Hematopoietic multipotent progenitor cell treated with erythropoietin and hydrocortisone succinate and interleukin-3 and kit ligand, for 8 days (in vitro differentiated cells): Measurements from ENCODE around the gene ALDH3B2.
"Not testable (repeated sequence)": the region's sequence is repeated elsewhere in the genome, so short reads cannot be mapped to it uniquely, and the experiment has no call there.

Experiments
- DNase-seq: peaks from one replicate; pipeline ENCODE4 v3.0.0-alpha.2; 2015

The ALDH3B2 gene, protein sequence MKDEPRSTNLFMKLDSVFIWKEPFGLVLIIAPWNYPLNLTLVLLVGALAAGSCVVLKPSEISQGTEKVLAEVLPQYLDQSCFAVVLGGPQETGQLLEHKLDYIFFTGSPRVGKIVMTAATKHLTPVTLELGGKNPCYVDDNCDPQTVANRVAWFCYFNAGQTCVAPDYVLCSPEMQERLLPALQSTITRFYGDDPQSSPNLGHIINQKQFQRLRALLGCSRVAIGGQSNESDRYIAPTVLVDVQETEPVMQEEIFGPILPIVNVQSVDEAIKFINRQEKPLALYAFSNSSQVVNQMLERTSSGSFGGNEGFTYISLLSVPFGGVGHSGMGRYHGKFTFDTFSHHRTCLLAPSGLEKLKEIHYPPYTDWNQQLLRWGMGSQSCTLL

DNA sequence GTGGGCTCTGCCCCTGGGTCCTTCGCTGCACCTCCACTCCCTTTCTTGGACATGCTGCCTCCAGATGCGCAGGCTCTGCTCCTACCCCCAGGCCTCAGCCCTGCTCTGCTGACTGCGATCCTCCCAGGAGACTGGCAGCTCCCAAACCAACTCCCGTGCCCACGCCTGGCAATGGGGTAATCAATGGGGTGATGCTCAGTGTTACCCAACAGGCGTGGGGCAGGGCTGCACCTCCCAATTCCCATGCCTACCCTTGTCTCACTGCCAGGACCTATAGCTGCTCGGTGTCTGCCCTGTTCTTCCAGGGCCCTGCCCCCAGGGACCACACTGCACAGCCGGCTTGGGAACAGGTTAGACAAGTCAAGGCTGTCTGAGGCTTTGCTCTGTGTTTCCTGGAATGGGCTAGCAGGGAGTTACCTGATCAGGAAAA is at the start of gene ALDH3B2:
TSS of gene ALDH3B2 (minus strand) at position 182 of the 430 bp plus-strand sequence. CDS start 7,688 bp downstream, outside the sequence.
- no peak for DNase-seq

DNA sequence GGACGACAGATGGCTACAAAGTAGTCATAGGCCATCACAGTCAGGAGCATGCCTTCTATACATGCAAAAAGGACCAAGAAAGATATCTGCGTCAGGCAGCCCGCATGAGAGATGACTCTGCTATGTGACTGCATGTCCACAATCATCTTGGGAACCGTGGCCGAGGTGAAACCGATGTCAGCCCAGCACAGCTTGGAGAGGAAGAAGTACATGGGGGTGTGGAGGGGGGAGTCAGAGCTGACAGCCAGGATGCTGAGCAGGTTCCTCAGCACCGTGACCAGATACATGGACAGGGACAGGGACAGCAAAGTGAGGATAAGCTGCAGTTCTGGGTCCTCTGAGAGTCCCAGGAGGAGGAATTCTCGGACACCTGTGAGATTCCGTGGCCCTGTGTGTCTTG is 48.6 kb upstream of the ALDH3B2 start:
- not testable (repeated sequence) for DNase-seq

DNA sequence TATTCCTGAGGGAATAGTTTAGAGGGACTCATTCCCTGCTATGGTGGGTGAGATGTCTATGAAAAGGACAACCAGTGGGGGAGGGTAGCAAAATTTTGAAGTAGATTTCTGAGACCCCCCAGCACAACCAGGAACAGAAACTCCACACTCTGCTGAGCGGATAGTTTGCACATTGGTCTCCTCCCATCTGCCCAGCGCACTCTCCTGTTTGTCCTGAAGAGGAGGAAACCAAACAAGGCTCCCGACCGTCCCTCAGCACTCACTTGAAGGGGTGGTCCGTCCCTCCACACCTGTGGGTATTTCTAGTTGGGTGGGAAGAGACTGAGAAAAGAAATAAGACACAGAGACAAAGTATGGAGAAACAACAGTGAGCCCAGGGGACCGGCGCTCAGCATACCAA is 41.8 kb upstream of the ALDH3B2 start:
- not testable (repeated sequence) for DNase-seq

- DNase-seq, result not testable (repeated sequence)
Observed at GRCh38 chr11:67715801-67716200, 41.4 kb upstream of the ALDH3B2 start.

- not testable (repeated sequence) for DNase-seq
Observed at GRCh38 chr11:67713892-67714509, 39.6 kb upstream of the ALDH3B2 start.

GRCh38 chr11:67711676-67712075 is 37.3 kb upstream of the ALDH3B2 start:
- DNase-seq, result not testable (repeated sequence)

DNA sequence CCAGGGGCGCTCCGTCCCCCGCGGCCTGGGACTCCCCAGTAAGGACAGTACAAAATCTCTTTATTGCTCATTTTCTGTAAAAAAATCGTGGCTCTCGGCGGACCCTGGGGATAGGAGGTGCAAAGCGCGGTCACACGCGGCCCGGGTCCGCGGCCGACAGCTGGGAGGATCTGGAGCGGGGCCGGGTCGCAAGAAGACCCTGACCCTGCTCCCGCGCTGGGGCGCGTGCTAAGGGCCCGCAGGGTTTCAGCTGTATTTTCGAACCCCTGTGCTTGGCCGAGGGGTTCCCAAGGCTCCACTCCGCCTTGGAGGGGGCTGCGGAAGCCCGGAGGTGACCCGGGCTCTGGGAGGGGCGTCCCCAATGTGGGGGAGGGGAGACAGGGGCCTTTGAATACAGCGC is 36.8 kb upstream of the ALDH3B2 start:
- DNase-seq, result not testable (repeated sequence)

GRCh38 chr11:67709806-67710205 is 35.4 kb upstream of the ALDH3B2 start:
- not testable (repeated sequence) for DNase-seq

DNA sequence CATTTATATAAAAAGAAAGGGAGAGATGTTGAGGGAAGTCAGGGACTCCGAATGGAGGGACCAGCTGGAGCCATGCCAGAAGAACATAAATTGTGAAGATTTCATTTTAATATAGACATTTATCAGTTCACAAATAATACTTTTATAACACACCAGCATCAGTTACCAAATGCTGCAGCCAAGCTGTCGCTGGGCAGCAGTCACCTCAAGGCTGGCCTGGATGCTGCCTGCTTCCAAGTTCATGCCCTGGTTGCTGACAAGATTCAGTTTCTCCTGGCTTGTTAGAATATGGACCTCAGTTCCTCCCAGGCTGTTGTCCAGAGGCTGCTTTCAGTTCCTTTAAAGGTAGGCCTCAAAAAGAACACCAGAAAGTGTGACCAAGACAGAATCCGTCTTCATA is 30.8 kb upstream of the ALDH3B2 start:
- no peak for DNase-seq

DNA sequence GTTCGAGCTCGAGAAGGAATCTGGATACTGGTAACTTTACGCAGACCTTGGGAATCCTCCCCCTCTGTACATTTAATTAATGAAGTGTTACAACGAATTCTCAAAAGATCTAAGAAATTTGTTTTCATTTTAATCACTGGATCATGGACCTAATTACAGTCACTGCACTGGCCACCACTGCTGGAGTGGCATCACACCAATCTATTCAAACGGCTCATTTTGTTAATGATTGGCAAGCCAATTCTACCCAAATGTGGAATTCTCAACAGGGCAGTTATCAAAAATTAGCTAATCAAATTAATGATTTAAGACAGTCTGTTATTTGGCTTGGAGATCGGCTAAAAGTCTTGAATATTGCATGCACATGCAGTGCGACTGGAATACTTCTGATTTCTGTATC is 30.1 kb upstream of the ALDH3B2 start:
- DNase-seq, result no peak

GRCh38 chr11:67703709-67704108 is 29.3 kb upstream of the ALDH3B2 start:
- DNase-seq, result not testable (repeated sequence)

DNA sequence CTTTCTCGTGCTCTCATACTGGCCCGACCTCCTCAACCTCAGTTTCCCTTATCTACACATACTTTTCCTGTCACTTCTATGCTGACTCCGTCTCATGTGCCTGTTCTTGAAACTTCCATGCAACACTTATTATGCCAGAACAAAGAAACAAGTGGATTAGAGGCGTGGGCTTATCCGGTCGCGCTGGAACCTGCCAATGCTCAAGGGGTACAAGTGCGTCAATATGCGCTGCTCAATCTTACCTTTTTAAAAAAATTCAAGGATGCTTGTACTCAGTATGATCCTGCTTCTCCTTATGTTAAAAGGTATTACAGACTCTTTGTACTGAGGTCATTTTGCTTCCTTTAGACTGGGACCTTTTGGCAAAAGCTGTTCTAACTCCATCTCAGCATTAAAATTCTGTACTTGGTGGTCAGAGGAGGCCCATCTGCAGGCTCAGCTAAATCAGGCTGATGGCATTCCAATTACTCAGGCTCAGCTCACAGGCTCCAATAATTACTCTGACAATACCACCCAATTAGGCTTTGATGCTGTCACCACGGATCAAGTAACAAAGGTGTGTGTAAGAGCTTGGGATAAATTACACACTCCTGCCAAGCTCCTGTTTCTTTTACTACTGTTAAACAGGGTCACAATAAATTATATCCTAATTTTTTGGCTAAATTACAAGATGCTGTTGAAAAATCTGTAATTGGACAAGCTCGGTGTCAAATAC is 26.3 kb upstream of the ALDH3B2 start:
- DNase-seq, result no peak

DNA sequence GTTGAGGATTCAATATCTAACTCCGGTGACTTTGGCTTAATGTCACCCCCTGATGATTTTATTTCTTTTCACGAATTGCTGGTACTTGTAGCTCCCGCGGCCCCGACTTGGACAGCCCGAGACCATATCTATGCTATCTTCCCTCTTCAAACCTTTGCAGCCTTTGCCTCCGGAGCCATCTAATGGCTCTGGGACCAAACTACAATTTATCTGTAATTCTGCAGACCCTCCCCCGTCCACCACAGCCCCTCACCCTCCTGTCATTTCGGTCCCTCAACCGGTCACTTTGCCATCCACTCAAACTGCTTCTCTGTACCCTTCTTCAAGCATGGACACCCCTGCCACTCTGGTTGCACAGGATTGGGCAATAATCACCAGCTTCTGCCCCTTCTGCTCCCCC is 25.7 kb upstream of the ALDH3B2 start:
- no peak for DNase-seq

- DNase-seq, result no peak
Observed at GRCh38 chr11:67699521-67699920, 25.1 kb upstream of the ALDH3B2 start.

DNA sequence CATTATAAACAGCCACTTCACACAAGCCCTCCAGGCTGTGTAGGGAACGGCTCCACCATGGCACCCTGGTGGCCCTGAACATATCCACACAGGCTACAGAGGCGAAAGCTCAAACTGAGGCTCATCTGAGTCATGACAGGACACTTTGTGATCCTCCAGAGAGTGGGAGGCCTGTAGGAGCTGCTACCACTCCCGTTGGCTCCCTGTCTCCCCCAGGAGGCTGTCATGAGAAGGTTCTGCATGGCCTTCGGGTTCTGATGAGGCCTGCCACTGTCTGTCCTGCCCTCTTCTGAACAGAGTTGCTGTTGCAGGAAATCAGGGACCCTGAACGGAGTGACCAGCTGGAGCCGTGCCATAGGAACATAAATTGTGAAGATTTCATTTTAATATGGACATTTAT is 23.8 kb upstream of the ALDH3B2 start:
- peak; percentile 52 for DNase-seq

DNA sequence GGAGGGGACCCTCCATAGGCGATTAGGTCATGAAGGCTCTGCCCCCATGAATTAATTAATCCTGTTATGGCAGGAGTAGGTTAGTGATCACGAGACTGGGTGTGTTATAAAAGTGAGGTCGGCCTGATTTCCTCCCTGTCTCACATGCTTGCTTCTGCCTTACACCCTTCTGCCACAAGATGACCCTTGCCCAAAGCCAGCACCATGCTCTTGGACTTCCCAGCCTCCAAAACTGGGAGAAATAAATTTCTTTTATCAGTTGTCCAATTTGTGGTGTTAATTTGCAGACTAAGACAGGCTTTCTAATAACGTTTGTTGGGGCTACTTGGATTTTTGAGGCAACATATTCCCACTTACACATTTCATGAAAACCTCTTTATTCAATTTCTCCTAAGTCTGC is 23.4 kb upstream of the ALDH3B2 start:
- no peak for DNase-seq

DNA sequence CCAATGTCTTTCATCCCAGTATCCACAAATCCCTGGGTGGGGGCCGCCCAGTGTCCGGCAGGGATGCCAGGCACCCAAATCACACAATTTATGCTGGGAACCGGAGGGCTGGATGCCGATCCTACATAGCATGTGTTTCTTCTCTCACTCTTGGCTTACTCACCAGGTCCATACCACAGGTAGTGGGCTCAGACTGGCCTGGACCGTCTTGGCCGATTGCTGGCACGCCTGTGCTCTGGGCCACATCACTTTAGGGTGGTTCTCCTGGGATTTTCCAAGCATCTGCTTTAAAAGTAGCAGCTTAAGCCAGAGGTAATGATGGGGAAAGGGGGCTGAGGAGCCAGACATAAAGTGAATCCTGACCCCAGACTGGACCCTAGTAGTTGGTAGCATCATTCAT is 22.6 kb upstream of the ALDH3B2 start:
- no peak for DNase-seq

GRCh38 chr11:67695606-67696005 is 21.2 kb upstream of the ALDH3B2 start:
- DNase-seq, result no peak

- DNase-seq, result no peak
Observed at GRCh38 chr11:67694875-67695555, 20.6 kb upstream of the ALDH3B2 start.

DNA sequence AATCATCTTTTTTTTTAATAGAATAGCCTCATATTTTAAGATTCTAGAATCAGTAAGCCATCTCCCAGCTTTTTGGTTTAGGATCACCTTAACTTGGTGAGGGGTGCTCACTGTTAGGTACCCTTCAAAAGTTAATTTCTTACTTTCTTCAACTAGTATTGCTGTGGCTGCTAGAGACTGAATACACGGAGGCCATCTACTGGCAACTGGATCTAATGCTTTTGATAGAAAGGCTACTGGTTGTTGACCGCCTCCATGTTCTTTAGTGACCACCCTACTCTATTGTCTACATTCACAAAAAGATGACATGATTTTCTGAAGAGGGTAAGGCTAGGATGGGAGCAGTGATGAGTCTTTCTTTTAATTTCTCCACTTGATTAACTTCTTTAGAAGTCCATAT is 16.7 kb upstream of the ALDH3B2 start:
- DNase-seq, result peak; percentile 9

DNA sequence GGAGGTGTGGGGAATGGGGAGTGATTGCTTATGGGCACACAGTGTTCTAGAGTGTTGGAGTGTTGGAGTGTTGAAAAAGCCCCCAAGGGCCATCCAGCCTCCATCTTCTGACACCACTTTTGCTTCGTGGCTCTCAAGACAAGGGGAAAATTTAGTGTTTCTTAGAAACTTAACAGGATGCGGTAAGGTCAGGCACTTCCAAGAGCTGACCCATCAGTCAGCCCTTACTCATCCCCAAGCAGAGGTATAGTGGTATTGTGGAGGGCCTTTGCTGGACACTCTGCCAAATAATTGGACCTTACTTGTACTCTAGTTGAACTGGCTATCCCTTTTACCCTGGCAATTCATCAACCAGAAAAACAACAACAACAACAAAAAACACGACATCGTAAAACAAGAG is 14.8 kb upstream of the ALDH3B2 start:
- no peak for DNase-seq

DNA sequence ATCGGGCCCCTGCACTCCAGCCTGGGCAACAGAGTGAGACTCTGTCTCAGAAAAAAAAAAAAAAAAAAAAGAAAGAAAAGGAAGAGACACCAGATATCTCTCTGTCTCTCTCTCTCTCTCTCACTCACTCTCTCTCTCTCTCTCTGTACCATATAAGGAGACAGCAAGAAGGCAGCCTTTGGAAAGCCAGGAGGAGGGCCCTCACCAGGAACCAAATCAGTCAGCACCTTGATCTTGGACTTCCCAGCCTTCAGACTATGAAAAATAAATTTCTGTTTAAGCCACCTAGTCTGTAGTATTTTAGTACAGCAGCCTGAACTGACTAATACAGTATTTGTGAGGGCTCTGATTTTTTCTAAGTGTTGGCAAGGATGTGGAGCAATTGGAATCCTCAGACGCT is 13.6 kb upstream of the ALDH3B2 start:
- no peak for DNase-seq
